Right forelimb (tissue), 1 donor: Measurements from ENCODE around the gene DNAH10.

Experiments used
- DNase-seq: peaks from one replicate; pipeline ENCODE4 v3.0.0-alpha.2; 2018

The DNAH10 gene

DNA sequence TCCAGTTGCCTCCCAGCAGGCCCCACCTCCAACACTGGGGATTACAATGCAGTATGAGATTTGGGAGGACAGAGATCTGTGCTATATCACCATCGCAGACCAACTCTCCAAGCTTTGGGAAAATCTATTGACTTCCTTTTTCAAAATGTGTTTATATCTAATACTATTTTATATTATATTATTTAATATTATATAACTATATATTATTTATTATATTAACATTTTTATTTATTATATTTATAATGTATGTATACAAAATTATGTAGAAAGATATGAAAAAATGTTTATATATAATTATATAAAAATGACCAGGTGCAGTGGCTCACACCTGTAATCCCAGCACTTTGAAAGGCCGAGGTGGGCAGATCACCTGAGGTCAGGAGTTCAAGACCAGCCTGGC is 36.4 kb downstream of the DNAH10 start:
- no peak for DNase-seq

DNA sequence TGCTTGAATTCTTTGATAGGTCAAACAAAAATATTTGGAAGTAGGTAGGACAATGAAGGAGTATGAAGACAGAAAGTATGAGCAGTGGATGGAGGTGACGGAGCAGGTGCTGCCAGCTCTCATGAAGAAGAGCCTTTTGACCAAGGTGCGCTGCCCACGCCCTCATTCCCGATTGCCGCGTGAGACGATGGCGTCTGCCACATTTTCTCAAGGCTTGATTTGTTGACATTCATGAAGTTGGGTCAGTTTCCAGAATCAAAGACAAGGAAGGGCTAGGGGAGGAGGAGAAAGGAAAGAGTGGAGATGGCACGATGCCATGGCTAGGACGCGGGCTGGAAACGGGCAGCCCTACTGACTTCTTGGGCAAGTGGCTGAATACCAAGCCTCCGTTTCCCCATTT is 37.1 kb downstream of the DNAH10 start:
- DNase-seq: no peak

DNA sequence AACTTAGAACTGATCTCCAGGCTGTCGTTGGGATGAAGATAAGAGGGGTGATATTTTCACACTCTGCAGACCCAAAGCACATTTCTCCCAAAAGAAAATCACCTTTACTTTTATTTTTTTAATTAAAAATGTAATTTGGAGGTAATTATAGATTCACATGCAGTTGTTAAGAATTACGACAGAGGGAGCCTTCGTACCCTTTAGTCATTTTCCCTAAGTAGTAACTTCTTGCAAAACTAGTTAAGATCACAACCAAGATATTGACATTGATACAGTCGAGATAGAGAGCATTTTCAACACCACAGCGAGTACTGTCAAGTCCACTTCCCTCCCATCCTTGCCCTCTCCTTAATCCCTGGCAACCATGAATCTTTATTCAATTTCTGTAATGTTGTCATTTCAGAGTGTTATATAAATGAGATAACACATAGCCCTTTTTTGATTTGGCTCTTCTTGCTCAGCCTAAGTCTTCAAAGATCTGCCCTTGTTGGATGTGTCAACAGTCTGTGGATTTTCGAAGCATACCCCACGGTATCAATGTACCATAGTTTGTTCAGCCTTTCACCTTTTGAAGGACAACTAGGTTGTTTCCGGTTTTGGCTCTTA is 39.6 kb downstream of the DNAH10 start:
- DNase-seq: no peak

DNA sequence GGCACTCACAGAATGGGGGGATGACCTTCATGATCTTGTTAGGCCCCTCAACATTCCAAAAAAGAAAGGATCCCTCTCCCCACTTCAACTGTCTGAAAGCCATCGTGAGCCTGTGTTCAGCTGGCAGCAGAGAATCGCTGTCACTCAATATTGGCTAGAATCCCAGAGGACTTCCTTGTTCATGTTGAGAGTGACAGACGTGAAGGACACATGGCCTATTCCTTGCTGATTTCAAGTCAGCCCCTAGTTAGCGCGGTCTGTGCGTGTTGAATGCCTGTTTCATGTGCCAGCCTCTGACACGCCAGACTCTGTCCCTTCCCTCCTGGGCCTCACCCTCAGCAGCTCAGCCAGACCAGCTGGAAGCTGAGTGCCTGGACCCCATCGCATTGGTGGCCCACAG is 43.1 kb downstream of the DNAH10 start:
- no peak for DNase-seq

DNA sequence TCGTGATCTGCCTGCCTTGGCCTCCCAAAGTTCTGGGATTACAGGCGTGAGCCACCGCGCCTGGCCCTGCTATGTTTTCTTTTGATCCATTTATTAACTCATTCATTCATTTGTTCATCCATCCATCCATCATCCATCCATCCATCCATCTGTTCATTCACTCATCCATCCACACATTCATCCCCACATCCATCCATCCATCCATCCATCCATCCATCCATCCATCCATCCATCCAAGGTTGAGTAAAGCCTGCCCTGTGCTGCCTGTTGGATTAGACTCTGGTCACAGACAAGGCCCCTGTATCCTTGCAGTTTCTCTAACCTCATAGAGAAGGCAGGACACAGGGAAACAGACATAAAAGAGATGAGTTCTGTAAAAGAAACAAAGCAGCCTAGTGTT is 44.9 kb downstream of the DNAH10 start:
- no peak for DNase-seq

DNA sequence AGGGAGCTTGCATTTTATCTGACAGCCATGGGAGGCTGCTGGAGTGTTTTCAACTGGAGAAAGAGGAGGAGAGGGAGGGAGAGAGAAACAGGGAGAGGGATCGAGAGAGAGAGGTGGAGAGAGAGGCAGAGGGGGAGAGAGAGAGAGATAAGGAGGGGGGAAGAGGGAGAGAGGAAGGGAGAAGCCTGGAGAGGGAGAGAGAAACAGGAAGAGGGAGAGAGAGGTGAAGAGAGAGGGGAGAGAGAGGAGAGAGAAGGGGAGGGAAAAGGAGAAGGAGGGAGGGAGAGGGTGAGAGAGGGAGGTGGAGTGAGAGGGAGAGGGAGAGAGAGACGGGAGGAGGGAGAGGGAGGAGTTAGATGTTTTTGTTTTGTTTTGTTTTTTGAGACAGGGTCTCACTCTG is 45.6 kb downstream of the DNAH10 start:
- DNase-seq: no peak

DNA sequence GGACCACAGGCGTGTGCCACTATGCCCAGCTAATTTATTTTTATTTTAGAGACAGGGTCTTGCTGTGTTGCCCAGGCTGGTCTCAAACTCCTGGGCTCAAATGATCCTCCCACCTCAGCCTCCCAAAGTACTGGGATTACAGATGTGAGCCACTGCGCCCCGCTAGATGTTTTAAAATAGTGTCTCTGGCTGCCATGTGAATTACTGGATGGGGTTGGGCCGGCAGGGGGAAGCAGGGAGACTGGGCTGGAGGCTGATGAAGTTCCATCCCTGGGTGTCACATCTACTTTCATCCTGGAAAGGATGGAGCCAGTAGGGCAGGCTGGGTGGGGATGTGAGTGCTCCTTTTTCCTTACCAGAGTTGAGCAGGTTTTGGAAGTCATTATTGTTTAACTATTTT is 46.1 kb downstream of the DNAH10 start:
- DNase-seq: no peak

DNA sequence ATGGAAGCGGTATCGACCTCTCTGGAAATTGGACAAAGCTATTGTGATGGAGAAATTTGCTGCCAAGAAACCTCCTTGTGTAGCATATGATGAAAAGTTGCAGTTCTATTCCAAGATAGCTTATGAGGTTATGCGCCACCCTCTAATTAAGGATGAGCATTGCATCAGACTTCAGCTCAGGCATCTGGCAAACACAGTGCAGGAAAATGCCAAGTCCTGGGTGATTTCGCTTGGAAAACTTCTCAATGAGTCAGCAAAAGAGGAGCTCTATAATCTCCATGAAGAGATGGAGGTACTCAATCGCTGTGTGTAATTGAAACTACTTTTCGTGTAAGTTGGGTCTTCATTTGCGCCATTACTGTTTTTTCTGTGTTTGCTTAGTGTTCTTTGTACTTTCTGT is 51.2 kb downstream of the DNAH10 start:
- no peak for DNase-seq

DNA sequence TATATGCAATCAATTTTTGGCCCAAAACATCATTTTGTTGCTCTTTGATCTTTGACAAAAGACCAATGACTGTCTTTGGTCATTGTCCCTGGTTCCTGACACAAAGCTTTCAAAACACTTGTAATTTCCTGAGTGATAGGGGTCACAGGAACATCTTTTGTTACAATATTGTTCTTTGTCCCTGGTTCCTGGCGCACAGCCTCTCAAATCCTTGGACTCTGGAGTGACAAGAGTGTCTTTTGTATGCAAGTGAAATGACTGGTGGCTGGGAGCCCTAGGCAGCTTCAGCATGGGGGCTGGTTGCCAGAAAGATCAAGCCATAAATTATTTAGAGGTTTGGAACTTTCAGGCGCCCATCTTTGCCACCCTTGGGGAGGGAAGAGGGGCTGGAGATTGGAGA is 53.9 kb downstream of the DNAH10 start:
- DNase-seq: no peak

DNA sequence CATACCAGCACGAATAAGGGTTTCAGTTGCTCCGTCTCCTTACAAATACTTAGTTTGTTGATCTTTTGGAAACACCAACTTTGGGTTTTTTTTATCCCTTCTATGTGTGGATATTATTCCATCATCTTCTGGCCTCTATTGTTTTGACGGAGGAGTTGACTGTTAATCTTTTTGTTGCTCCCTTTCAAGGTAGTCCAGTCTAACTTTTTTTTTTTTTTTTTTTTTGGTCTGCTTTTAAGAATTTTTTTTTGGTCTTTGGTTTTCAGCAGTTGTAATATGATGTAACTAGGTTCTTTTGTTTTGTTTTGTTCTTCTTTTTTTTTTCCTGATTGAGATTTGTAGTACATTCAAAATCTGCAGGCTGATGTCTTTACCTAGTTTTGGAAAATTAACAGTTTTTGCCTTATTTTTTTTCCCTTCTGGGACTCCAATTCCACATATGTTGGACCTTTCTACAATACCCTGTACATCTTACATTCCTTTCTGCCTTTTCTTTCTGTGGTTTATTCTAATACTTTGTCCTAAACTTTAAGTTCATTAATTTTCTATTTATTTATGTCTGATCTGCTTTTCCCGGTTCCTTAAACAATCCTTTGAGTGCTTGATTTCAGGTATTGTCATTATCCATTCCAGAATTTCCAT is 54.9 kb downstream of the DNAH10 start:
- DNase-seq: no peak

DNA sequence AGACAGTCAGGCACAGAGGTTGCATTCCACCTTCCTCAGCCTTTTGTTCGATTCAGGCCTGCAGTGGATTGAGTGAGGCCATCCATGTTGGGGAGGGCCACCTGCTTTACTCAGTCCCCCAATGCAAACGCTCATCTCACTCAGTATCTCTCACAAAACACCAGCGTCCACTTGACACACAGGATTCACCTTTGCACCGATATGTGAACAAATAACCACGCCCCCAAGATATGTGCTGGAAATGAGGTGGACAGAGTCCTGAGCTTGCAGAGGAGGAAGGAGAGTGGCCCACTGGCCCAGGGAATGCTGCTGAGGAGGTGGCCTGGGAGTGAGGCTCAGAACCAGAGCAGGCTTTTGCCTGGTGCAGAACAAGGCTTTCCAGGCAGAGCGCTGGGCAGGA is 60.7 kb downstream of the DNAH10 start:
- DNase-seq: no peak

DNA sequence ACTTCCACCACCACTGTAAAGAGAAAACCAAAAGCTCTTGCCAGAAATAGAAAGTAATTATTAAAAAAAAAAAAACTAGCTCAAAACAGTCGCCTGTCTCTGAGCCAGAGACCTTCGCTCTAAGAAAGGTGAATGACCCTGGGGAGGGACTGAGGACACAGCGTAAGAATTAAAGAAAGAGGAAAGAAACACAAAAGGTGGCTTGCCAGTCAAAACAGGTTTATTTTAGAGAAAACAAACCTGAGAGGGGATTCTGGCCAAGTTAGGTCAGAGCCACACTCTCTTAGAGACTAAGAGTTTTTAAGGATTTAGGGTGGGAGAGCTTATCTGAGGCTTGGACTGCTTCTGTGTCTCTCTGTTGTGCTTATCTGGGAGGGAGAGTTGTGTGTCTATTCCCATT is 66.0 kb downstream of the DNAH10 start:
- DNase-seq: no peak

DNA sequence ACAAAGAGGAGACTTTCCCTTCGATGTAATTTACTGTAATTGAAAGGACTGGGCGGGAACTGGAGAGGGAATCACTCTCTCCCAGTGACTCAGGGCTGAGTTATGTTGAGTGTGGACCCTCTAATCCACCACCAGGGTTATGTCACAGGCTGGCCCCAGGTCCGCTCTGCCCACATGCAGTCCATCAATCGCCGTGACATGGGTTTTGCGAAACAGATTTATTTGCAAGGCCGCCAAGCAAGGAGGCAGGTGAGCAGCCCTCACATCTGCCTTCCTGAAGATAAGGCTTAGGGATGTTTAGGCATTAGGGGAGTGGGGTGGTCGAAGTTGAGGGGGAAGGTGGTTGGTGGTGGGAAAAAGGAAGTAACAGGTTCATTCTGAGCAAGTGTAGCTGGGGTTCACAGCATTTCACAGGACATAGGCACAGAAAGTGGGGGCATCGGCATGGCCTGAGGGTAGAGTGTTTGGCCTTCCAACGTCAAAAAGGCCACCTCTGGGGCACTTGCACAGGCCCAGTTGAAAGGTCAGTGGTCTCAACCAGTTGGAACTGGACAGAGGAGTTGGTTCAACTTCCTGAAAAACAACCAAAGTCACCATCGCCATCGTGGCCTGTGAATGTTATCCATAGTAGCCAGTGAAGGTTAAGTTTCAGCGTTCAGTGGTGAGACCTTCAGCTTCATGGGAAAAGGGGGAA is 66.9 kb downstream of the DNAH10 start:
- no peak for DNase-seq

DNA sequence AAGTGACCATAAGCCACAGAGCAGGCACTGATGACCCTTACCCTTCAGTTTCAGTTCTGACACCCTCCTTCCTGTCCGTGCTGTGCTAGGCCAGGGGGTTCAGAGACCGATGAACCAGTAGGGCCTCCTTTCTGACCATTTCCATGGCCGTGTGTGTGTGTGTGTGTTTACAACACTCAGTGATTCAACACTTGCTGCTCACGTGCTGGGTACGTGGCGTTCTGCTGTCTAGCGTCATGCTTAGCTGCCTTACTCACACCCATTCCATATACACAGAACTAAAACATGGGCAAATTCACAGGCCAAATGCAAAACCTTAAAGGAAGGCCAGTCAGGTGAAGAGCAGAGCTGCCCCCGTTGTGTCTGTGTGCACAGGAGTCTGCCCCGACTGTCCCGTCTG is 67.5 kb downstream of the DNAH10 start:
- DNase-seq: no peak

DNA sequence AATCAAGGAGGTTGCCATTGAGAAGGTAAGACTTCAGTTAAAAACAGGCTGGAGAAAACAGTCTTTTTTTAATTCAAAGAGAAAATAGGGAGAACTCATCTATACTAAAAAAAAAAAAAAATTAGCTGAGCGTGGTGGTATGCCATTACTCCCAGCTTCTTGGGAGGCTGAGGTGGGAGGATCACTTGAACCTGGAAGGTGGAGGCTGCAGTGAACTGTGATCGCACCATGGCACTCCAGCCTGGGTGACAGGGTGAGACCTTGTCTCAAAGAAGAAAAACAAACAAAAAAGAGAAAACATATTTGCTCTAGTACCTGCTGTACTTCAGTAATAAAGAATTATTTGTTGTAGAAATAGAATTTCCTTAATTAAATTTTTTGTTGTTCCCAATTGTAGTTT is 68.6 kb downstream of the DNAH10 start:
- DNase-seq: no peak

DNA sequence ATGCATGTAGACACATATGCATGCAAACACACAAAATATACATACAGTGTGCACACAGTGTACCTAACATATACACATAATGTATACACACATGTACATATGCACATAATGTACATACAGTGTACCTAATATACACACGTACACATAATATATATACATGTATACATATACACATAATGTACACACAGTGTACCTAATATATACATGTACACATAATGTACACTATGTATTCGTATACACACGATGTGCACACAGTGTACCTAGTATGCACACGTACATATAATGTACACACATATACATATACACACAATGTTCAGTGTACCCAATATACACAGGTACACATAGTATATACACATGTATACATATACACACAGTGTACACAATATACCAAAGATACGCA is 70.0 kb downstream of the DNAH10 start:
- no peak for DNase-seq

DNA sequence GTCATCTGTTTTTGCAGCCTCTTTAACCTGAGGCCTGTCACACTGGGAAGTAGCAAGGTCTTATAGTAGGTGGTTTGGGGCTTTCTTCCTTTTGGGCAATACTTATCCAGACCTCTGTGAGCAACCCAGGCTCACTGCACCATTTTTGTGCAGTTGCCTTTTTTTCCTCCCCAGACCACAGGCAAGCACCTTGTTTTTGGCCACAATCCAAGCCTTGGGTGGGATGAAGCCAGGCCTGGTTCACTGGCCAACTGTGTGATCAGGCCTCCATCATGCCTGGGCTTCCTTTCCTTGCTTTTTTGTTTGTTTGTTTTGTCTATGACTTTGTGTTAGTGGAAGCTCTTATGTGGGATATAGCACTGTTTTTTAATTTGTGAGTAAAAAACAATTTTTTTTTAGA is 71.7 kb downstream of the DNAH10 start:
- no peak for DNase-seq

DNA sequence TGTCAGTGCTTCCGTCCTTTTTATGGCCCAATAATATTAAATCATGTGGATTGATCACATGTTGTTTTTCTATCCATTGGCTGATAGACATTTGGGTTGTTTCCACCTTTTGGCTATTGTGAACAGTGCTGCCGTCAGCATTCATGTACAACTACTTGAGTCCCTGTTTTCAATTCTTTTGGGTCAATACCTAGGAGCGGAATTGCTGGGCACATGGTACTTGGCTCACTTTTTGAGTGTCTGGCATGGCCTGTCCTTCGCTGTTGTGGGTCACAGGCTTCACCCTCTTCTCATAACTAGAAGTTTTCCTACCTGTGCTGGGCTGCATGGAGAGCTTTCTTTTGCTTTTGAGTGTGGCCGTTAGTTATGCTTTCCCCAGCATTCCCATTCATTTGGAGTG is 72.7 kb downstream of the DNAH10 start:
- no peak for DNase-seq

DNA sequence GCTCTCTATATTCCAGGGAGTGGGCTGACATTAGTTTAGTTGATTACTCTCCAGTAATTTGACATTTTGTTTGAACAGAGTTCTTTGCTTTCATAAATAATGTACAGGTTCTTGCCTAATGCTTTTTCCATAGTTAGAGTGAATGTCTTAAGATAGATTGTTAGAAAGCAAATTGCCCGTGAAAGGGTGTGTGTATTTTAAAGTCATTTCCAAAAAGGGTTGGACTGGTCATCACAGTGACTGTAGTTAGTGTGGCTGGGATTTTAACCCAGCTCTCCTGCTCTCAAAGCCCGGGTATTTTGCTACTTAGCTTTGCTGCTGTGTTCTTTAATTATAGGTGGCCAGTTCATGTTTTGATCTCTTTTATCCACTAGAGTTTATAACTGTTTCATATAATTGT is 74.2 kb downstream of the DNAH10 start:
- no peak for DNase-seq

DNA sequence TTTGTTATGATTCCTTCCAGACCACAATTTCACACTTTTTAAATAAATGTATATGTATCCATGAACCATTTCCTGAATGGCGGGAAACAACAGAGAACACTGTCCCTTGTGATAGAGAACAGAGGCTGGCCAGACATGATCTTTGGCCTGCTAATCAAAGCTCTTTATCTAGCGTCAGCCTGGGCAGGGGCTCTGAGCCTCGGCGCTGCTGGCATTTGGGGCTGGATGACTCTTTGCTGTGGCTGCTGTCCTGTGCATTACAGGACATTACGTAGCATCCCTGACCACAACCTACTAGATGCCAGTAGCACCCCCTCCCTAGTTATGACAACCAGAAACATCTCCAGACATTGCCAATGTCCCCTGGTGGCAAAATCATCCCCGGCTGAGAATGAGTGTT is 77.7 kb downstream of the DNAH10 start:
- no peak for DNase-seq

DNA sequence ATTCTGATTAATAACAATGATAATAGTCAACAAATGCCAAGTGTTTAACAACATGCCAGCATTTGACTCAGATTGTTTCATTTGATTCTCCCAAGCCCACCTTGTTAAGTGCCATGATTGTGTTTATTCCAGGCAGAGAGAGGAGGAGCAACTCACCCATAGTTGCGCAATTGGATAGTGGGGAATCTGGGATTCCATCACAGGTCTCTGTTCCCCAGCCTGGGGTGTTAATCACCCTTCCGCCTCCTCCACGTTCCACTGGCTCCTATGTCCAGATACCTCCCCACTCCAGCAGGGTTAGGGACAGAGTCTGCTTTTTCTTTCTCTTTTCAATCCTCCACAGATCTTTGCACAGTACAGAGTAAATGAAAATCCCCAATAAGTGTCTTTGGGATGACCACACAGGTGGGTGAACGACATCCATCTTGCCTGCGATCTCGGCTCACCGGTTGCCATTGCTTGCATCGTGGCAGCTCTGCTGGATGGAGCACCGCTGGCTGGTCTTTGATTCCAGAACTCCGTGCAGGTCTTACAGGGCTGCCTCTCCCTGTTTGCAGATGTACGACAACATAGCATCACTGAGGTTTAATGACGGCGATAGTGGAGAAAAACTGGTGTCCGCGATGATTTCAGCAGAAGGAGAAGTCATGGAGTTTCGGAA is 78.8 kb downstream of the DNAH10 start:
- no peak for DNase-seq

DNA sequence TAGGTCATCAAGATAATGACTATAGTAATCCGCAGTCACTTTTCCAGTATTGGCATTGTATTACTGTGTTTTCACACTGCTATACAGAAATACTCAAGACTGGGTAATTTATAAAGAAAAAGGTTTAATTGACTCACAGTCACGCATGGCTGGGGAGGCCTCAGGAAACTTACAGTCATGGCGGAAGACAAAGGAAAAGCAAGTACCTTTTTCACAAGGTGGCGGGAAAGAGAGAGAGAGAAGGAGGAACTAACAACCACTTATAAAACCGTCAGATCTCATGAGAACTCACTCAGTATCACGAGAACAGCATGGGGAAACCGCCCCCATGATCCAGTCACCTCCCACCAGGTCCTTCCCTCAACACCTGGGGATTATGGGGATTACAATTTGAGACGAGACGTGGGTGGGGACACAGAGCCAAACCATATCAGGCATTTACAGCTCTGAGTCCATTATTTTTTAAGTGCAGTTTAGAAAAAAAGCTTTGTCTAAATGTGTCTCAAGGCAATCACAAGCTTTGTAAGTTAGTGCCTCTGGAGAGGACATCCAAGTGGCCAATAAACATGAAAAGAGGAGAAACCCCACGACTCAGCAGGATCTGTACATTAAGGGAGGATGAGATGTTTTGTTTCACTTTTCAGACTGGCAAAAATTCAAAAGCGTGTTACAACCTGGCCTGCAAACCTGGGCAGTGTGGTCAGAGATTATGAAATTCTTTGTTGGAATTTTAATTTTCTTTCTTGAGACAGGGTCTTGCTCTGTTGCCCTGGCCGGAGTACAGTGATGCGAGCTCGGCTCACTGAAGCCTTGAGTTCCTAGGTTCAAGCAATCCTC is 82.0 kb downstream of the DNAH10 start:
- no peak for DNase-seq

DNA sequence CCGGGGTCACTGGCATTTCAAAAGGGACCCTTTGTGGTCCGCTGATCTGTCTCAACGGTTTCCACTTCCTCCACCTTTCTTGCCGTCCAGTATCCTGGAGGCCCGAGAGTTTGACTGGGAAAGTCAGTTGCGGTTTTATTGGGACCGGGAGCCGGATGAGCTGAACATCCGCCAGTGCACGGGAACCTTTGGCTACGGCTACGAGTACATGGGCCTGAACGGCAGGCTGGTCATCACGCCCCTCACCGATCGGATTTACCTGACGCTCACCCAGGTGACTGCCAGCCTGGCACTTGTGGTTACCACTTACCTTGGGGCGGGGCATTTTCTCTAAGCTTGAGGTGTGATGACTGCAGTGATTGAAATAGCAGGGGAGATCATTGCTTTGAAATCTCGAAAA is 83.8 kb downstream of the DNAH10 start:
- no peak for DNase-seq
